AG09309 (cell line): ENCODE data around the gene PLEKHG5.

Experiments used
- DNase-seq: peaks from one replicate; pipeline ENCODE4 v3.0.0-alpha.2; 2010; ENCODE audit warnings: low read depth
- H3K4me3 ChIP-seq: 2 replicates; pipeline ENCODE4 v1.5.1; 2011; ENCODE audit warnings: mild to moderate bottlenecking, low read depth, low read length, moderate library complexity; ENCODE audit not compliant: control insufficient read depth
- CTCF ChIP-seq: IDR thresholded peaks from 2 replicates; pipeline ENCODE4 v1.5.1; 2011; ENCODE audit warnings: mild to moderate bottlenecking, low read depth, low read length, inconsistent platforms; ENCODE audit not compliant: insufficient read depth, control insufficient read depth; ENCODE audit errors: missing control alignments

Gene PLEKHG5

GRCh38 chr1:6519491-6519934, 28.0 kb upstream of the PLEKHG5 start:
- no peak overlapping the region for H3K4me3 ChIP-seq
- TF ChIP-seq CTCF = no peak
- no peak for DNase-seq

- no peak for DNase-seq
- H3K4me3 ChIP-seq = no peak overlapping the region
- TF ChIP-seq CTCF = no peak
These were observed 26.0 kb upstream of the PLEKHG5 start for GRCh38 chr1:6517435-6517851.

GRCh38 chr1:6515771-6516170, 24.3 kb upstream of the PLEKHG5 start:
- H3K4me3 ChIP-seq = no peak overlapping the region
- no peak for TF ChIP-seq CTCF
- DNase-seq = no peak

- H3K4me3 ChIP-seq = no peak overlapping the region
- DNase-seq = no peak
- no peak for TF ChIP-seq CTCF
These were observed 21.9 kb upstream of the PLEKHG5 start for GRCh38 chr1:6513320-6513801.

- no peak for TF ChIP-seq CTCF
- no peak for DNase-seq
- no peak overlapping the region for H3K4me3 ChIP-seq
These were observed 21.4 kb upstream of the PLEKHG5 start for GRCh38 chr1:6512908-6513280.

GRCh38 chr1:6512245-6512907, 20.9 kb upstream of the PLEKHG5 start:
- no peak overlapping the region for H3K4me3 ChIP-seq
- no peak for DNase-seq
- no peak for TF ChIP-seq CTCF

GRCh38 chr1:6511561-6512244, 20.2 kb upstream of the PLEKHG5 start:
- DNase-seq = no peak
- no peak for TF ChIP-seq CTCF
- no peak overlapping the region for H3K4me3 ChIP-seq
